Stimulated activated CD4-positive, alpha-beta T cell treated with anti-CD3 and anti-CD28 coated beads, TNF-alpha, amount 100 ng/mL, for 48 hours (primary cell): Measurements from ENCODE around the gene TMEM270.
"Not testable (repeated sequence)": the region's sequence is repeated elsewhere in the genome, so short reads cannot be mapped to it uniquely, and the experiment has no call there.

Source experiments
- DNase-seq, 3 donors: peaks; one replicate each; pipeline ENCODE4 v3.0.0-alpha.2; 2020; ENCODE audit warnings: low read depth in 3 of 3

TMEM270 gene

DNA sequence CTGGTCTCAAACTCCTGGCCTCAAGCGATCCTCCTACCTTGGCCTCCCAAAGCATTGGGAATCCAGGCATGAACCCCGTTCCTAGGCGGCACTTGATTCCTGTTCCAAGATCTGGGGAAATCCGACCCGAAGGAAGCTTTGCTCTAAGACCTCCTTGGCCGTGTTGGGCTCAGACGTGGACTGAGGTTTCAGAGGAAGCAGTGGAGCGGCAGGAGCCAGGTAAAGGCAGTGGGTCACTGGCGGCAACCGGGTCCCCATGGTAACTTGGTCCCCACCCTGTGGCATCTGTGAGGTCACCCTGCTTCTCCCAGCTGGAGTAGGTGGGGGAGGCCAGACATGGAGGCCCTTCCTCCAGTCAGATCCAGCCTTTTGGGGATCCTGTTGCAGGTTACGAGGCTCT lies at the start of gene TMEM270:
Gene TMEM270, plus strand, starts transcription at position 301 of the 400 bp plus-strand sequence. Its CDS starts 36 bp downstream, at position 337.
- no peak for DNase-seq

- peak; percentile 28 to 42 (median 35) for DNase-seq
These were observed 49.2 kb upstream of the TMEM270 start for GRCh38 chr7:73811760-73812168.

GRCh38 chr7:73812996-73813395 lies 48.0 kb upstream of the TMEM270 start:
- no peak for DNase-seq

GRCh38 chr7:73815436-73815835 lies 45.5 kb upstream of the TMEM270 start:
- DNase-seq, result no peak

GRCh38 chr7:73817121-73817520 lies 43.8 kb upstream of the TMEM270 start:
- DNase-seq, result no peak

DNA sequence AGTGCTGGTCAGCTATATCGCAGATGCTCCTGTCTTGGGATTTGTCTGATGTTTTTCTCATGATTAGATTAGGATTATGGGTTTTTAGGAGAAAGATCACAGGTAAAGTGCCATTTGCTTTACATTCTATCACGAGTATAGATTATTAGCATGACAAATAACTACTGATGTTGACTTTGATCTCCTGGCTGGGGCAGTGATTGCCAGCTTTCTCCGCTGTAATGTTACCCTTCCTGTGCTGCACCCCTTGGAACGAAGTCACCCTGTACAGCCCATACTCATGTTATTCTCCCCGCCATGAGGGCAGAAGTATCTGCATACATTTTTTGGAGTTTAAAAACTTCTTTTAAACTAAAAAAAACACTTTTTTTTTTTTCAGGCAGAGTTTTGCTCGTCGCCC lies 40.9 kb upstream of the TMEM270 start:
- no peak for DNase-seq

- DNase-seq, result not testable (repeated sequence)
These were observed 39.2 kb upstream of the TMEM270 start for GRCh38 chr7:73821597-73822285.

DNA sequence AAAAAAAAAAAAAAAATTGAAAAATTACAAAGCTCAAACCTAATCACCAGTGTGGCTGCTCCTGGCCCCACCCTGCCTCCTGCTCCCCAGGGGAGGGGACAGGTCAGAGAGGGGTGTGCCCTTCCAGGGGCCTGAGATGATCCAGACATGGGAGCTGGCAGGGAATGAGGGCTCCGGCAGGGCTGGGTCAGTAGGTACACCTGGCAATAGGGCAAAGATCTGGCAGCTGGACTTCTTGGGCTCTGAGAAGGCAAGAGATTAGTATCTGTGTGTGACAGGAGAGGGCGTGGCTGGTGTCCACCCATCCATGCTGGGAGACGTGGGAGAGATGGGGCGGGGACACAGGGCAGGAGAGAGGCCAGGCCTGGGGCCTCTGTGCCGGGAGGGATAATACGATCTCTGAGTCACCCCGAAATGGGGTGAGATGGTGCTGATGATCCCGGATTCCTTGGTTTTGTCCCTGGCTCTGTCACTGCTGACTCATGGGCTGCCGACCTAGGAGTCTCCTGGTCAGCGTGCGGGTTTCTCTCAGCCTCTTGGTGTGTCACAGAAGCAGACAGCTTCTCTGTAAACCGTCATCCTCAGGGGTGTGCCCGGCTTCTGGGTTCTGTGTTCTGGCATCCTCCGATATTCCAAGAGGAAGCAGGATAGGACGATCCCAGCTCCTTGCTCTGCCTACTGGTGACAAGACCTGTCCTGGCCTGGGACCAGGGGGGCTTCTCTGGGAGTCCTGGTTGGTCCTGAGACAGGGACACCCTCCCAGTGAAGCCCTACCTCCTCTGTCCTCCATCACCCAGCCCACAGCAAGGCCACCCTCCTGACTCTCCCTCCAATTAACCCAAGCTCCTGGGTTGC lies 38.4 kb upstream of the TMEM270 start:
- DNase-seq, result no peak

DNA sequence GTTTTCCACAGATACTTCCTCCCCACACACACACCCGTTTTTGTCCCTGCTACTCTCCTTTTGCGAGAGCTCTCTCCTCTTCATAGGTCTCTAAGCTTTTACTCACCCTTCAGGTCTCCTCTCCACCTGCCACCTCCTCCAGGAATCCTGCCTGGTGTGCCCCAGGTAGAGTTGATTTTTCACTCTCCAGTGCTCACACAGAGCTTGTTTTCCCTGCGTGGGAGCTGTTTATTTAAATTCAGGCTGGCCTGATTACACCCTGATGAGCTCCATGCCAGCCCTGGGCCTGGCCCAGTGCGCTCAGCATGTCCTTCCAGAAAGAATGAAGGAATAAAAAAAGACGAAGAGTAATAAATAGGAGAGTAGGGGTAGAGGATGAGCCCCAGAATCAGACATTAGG lies 37.7 kb upstream of the TMEM270 start:
- no peak for DNase-seq

- no peak for DNase-seq
These were observed 36.9 kb upstream of the TMEM270 start for GRCh38 chr7:73823873-73824592.

- DNase-seq, result no peak
These were observed 36.0 kb upstream of the TMEM270 start for GRCh38 chr7:73824986-73825385.

- no peak for DNase-seq
These were observed 33.3 kb upstream of the TMEM270 start for GRCh38 chr7:73827567-73828106.

GRCh38 chr7:73828107-73828803 lies 32.7 kb upstream of the TMEM270 start:
- DNase-seq, result no peak

- DNase-seq, result no peak
These were observed 32.0 kb upstream of the TMEM270 start for GRCh38 chr7:73828972-73829371.

DNA sequence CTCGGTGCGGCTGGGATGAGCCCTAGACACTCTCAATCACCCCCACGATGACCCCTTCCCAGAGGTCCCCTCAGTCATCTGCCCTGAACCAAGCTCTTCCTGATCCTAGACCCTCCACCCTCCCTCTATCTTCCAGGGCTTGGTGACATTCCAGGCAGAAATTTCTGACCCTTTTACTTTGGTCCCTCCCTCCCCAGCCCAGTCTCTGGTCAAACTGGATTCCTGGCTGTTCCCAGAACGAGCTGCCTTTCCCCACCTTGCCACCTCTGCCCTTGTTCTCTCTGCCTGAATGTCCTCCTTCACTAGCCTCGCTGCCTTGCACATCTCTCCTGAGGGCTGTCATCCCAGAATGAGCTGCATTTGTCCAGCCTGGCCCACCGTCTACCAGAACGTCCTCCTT lies 31.5 kb upstream of the TMEM270 start:
- no peak for DNase-seq

GRCh38 chr7:73829921-73830680 lies 30.9 kb upstream of the TMEM270 start:
- no peak for DNase-seq

GRCh38 chr7:73830681-73831583 lies 30.0 kb upstream of the TMEM270 start, which contains the start of gene CLDN4:
Gene CLDN4, plus strand, starts transcription at chr7:73830996. Its CDS starts 206 bp downstream, at chr7:73831202.
- no peak for DNase-seq

DNA sequence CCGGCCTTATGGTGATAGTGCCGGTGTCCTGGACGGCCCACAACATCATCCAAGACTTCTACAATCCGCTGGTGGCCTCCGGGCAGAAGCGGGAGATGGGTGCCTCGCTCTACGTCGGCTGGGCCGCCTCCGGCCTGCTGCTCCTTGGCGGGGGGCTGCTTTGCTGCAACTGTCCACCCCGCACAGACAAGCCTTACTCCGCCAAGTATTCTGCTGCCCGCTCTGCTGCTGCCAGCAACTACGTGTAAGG lies 29.4 kb upstream of the TMEM270 start:
- no peak for DNase-seq

GRCh38 chr7:73831834-73832651 lies 28.9 kb upstream of the TMEM270 start:
- DNase-seq, result no peak
